Astrocyte of the spinal cord (primary cell): ENCODE data around the gene OR10X1.

ENCODE experiments used
- DNase-seq: peaks from one replicate; pipeline ENCODE4 v3.0.0; 2011; ENCODE audit warnings: low read depth, low spot score
- H3K4me3 ChIP-seq: 2 replicates; pipeline ENCODE4 v1.5.1; 2011; ENCODE audit warnings: low read depth, mild to moderate bottlenecking, low read length, moderate library complexity
- CTCF ChIP-seq: IDR thresholded peaks from 2 replicates; pipeline ENCODE4 v1.5.1; 2012; ENCODE audit warnings: low read depth, mild to moderate bottlenecking, low read length, inconsistent platforms
- in situ Hi-C: cut with HindIII; loops from 2 replicates; pipeline ENCODE4 v1.10.0; 2017; ENCODE audit warnings: low sequenced_read_pairs

The OR10X1 gene

DNA sequence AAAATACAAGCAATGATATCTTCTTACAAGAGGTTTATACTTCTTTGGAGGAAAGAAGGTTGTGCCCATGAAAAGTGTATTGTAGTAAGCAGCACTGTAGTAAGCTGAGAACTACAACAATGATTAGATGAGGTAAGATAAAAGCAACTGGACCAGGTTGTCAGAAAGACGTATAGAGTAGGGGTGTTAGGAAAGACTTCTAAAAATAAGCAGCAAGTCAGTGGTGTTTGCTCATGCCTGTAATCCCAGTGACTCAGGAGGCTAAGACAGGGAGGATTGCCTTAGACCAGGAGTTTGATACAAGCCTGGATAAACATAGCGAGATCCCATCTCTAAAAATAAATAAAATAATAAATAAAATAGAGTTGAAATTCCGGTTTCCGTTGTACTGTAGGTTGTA is 4.3 kb upstream of the OR10X1 start:
- no peak for TF ChIP-seq CTCF
- DNase-seq, result no peak
- in situ Hi-C loops, result no loop called here
- H3K4me3 ChIP-seq, result no peak overlapping the region

DNA sequence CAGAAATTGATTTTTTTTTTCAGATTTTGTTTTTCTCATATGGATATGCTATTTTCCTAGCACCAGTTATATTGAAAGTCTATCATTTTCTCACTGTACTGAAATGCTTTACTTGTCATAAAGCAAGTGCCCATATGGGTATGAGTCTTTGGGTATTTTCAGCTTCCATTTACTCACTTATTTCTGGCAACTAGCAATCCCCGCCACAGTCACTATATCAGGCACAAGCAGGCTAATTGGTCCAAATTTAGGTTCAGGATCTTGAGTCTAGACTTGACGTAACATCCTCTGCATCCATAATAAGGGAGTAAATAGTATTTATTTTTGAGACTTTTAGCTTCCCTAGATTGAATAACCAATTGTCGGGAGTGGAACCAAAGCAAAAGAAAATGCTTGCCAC is 2.1 kb downstream of the OR10X1 start:
- TF ChIP-seq CTCF, result no peak
- no peak overlapping the region for H3K4me3 ChIP-seq
- in situ Hi-C loops, result no loop called here
- DNase-seq, result no peak

DNA sequence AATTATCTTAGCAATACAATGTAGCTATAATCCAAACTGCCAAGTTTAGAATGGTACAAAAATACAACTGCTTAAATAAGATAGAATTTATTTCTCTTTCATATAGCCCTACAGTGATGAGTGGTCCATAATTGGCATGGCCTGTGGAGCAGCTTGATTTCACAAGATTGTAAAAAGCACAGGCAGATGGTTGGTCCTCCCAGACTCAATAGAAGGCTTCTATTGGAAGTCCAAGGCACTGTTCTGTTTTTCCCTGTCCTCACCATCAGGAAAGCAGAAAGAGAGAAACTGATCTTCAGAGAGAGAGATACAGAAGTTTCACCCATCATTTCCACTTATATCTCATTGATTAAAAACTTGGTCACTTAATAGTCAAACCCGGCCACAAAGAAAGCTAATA is 7.5 kb downstream of the OR10X1 start:
- TF ChIP-seq CTCF, result no peak

DNA sequence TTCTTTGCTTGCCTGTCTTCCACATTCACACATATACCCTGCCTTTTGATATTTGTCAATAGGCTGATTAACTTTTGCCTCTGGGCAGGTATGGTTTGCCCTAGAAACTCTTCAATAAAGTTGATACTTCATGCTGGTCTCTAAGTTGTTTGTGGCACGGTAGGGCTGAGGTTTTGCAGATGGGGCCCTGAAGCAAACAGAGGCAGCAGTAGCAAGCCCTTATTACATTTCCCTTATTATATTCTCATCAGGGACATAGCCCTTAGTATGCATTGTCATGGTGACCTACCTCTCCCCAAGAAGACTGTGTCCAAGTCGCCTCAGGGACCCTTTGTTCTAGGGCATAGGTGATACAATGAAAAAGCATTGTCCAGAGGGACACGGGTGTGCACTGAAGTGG is 9.2 kb downstream of the OR10X1 start, which contains the start of gene OR6P1:
OR6P1 (minus strand) TSS at position 101 of the 400 bp plus-strand sequence. CDS start 6,976 bp downstream, outside the sequence.
- in situ Hi-C loops, result no loop called here
- TF ChIP-seq CTCF, result no peak
- no peak within 1 kb of the TSS for H3K4me3 ChIP-seq
- no peak for DNase-seq

More for the DNA sequence above, 7.5 kb downstream of the OR10X1 start:
- no peak overlapping the region for H3K4me3 ChIP-seq
- DNase-seq, result no peak
- in situ Hi-C loops, result no loop called here

GRCh38 chr1:158564608-158565007 is 15.1 kb downstream of the OR10X1 start:
- TF ChIP-seq CTCF, result no peak
- no peak overlapping the region for H3K4me3 ChIP-seq
- in situ Hi-C loops, result no loop called here
- DNase-seq, result no peak

DNA sequence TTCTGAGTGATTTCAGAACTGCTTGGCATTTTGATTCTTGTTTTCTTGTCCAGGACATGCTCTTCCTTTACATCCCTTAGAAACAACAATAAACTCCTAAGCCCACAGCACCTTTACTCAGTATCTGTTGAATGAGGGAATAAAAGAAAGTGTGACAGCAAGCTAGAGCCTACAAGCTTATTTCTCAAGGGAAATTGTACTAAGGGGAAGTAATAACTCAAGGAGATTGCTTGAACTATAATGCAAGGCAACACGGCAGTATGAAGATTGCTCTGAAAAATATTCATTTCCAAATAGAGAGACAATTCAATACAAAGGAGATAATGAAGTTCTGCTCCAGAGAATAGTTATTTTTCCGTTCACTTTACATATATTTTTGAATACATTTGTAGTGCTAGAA is 15.8 kb downstream of the OR10X1 start:
- TF ChIP-seq CTCF, result no peak
- in situ Hi-C loops, result no loop called here
- no peak overlapping the region for H3K4me3 ChIP-seq
- DNase-seq, result no peak

- H3K4me3 ChIP-seq, result no peak overlapping the region
- no peak for DNase-seq
- TF ChIP-seq CTCF, result no peak
- in situ Hi-C loops, result no loop called here
These were observed 20.0 kb downstream of the OR10X1 start for GRCh38 chr1:158559696-158560095.
